HG03460 (cell line): Measurements from ENCODE around the gene PRKAR2B.
"Not testable (repeated sequence)": the region's sequence is repeated elsewhere in the genome, so short reads cannot be mapped to it uniquely, and the experiment has no call there.

Experiments used
- ATAC-seq: cut with Tn5 transposase; IDR thresholded peaks from one replicate; pipeline ENCODE4 v1.9.1; 2021; ENCODE audit not compliant: unreplicated experiment

Gene PRKAR2B

DNA sequence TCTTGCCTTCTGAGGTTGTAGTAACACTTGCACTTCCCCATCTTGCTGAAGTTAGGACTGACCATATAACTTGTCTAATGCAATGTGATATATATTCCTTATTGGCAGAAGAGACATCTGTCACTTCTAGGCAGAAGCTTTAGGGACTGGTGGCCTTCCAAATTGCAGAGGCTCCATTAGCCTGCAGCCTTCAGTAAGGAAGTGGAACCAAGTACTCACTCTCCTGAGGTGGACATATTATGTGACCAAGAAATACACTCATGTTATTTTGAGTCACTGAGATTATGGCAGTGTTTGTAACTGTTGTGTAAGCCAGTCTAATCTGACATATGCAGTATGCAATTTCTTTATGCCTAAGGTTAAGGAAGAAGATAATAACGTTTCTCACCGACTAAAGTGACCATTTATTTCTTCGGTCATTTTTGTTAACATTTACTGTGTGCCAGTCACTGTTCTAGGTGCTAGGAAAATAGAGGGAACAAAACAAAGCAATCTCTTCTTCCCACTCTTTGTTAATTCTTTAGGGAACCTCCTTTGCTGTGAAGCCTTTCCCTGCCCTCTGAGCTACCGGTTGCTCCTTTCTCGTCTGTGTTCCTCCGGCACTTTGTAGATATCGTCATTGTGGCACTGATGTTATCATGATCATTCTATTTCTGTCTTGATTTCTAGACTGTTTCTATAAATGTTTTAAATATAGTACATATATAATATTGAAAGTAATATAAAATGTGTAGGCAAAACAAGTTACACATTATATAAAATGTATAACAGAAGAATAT, 71.4 kb downstream of the PRKAR2B start:
- no peak for ATAC-seq

DNA sequence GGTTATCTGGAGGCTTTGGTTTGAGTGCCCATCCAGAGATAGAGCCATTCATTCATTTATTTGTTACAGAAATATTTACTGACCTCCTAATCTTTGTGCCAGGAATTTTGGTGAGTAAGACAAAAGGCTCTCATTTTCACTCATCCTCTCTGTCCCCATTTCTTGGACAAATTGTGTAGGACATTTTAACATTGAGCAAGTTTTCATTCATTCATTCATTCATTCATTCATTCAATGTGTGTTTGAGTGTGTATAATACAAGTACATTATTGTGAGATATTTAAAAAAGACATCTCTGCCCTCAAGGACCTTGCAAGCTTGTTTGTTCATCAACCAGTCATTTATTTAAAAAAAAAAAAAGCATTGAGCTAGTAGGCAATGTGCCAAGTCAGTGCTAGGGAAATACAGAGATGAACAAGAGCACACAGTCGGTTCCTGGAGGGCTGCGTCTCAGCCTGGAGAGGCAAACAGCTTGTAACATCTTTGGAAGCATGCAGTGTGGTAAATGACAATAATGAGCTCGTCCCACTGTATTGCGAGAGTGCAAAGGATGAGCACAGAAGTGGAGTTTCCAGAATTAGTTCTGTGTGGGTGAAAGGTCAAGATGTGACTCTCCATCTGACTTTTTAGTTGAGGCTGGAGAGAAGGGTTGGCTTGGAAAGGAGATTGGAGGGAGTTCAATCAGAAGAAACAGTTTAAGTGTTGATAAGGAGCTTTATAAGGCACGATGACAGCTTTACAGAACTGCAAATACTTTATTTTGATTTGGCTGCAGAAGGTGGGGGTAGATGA, 73.8 kb downstream of the PRKAR2B start:
- ATAC-seq = no peak

- ATAC-seq = no peak
Measured at GRCh38 chr7:107119376-107120105, 75.0 kb downstream of the PRKAR2B start.

GRCh38 chr7:107122486-107122911, 78.0 kb downstream of the PRKAR2B start:
- no peak for ATAC-seq

DNA sequence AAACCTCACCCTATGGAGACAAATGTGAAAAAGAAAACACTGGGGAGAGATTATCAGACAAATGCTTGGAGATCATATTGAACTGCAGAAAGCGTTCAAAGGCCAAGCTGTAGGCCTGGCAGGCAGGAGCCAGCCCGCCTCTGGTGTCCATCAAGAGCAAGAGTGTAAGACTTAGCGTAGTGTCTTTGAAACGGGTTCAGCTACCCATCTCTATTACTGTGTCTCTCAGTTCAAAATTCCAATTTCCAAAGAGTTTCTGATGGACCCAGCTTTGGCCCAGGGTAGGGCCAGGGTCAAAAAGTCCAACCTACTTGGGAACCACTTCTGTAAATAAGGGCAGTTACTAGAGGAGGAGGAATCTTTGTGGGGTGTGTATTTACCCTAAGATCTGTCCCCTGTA, 78.9 kb downstream of the PRKAR2B start:
- ATAC-seq = no peak

DNA sequence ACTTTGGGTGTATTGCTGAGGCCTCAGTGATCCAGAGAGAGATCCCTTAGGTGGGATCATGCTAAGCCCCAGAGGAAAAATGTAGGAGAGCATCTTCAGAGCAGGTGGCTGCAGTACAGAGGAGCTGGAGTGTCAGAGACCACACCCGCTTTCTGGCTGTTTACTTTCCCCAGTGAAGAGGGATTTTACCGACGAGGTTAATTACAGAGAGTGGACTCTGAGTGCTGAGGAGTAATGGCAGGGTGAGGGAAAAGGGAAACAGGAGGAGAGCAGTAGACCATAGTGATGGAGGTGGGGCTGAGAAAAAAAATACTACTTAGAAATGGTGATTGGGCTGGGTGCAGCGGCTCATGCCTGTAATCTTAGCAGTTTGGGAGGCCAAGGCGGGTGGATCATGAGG, 81.0 kb downstream of the PRKAR2B start:
- ATAC-seq = no peak

GRCh38 chr7:107128217-107128616, 83.7 kb downstream of the PRKAR2B start:
- ATAC-seq = no peak

DNA sequence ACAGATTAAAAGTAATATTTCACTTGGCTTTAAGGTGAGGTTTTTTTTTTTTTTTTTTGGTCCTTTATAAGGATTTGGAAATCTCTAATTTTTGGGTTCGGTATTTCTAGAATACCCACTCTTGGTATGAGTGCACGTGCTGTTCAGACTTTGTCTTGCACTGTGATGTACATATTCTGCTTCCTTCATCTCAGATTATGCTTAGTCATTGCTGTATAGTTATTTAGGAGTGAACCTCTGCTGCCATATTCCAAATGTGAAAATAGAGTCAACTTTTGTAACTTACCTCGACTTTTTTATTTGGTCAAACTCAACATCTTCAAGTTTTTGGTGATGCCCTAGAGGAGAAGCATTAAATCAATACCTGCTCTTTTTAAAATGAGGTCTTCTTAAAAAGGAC, 84.2 kb downstream of the PRKAR2B start:
- no peak for ATAC-seq

GRCh38 chr7:107130487-107131220, 86.1 kb downstream of the PRKAR2B start:
- no peak for ATAC-seq

DNA sequence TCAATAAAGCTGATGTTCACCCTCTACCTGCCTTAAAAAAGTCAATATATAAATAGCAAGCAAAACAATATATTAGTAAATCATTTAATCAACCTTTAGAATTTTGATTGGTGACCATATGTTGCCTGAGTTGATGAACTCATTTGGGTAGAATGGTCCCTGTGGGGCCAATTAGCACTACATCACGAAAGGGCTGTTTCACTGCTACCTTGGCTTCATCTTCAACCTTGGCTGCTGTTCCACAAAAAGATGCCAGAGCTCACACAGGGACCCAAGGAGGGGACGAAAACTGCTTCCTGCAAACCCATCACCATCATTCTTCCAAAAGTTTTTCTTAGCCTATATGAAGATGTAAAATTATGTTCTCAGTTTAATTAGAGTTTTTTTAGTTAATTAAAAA, 88.9 kb downstream of the PRKAR2B start:
- no peak for ATAC-seq

DNA sequence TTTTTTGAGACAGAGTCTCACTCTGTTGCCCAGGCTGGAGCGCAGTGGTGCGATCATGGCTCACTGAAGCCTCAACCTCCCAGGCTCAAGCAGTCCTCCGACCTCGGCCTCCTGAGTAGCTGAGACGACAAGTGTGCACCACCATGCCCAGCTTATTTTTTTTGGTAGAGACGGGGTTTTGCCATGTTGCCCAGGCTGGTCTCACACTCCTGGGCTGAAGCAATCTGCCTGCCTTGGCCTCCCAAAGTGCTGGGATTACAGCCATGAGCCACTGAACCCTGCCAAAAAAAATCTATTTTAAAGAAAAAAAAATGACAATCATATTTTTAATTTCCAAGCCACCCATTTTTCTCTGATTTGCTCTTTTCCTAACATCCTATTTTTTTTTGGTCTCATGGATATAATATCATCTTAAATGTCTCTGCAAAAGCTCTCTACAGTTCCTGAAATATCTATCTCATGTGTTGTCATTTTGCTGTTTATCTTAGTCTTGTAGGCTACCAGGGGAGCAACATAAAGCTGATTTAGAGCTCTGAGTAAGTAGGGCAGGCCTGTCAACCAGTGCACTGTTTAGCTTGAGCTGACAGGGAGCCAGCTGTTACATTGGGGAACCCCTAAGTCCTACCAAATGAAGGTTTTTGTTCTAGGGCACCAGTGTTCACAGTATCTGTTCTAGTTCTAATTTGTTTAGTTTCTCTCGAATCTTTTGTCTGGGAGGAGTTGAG, 94.4 kb downstream of the PRKAR2B start:
- ATAC-seq = no peak

DNA sequence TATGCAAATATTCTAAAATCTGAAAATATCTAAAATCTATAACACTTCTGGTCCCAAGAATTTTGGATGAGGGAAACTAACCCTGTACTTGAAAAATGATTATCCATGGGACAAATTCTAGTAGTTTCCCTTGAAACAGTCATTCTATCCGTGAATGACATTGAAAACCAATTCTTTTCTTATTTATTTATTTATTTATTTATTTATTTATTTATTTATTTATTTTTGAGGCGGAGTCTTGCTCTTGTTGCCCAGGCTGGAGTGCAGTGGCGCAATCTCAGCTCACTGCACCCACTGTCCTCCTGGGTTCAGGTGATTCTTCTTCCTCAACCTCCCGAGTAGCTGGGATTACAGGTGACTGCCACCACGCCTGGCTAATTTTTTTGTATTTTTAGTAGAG, 99.4 kb downstream of the PRKAR2B start:
- ATAC-seq = not testable (repeated sequence)

DNA sequence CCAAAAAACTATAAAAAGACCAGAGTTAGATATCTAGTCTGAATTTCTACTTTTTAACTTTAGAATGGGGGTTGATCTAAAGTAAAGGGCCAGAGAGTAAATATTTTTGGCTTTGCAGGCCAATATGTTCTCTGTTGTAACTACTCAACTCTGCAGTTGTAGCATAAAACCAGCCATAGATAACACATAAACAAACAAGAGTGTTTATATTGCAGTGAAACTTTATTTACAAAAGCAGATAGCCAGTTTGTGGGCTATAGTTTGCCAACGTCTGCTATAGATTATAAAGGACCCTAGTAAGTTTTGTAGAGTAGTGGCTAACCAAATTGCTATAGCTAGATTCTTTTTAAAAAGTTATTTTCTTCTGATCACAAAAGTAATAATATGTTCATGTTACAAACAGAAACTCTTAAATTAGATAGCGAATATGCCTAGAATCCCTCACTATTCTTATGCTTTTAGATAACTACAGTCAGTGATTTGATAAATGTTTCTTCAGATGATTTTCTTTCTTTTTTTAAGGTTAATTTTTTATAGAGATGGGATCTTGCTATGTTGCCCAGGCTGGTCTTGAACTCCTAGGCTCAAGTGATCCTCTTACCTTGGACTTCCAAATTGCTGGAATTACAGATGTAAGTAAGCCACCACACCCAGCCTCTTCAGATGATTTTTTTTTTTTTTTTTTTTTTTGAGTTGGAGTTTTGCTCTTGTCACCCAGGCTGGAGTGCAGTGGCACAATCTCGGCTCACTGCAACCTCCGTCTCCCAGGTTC, 100.7 kb downstream of the PRKAR2B start:
- ATAC-seq = no peak

- no peak for ATAC-seq
Measured at GRCh38 chr7:107147464-107148393, 103.2 kb downstream of the PRKAR2B start.

GRCh38 chr7:107148721-107149120, 104.2 kb downstream of the PRKAR2B start:
- ATAC-seq = no peak

GRCh38 chr7:107149863-107150262, 105.4 kb downstream of the PRKAR2B start:
- ATAC-seq = no peak

GRCh38 chr7:107150375-107151073, 106.0 kb downstream of the PRKAR2B start:
- no peak for ATAC-seq

- no peak for ATAC-seq
Measured at GRCh38 chr7:107151538-107151937, 107.0 kb downstream of the PRKAR2B start.
